Measurements from ENCODE around the gene ARL4A. TPM values are rescaled to one million over a fixed set of nuclear protein-coding genes. Genes with fewer than 3 reads are reported as not detected.

The ARL4A gene
- total and polyA plus RNA-seq, 9 donors, result 4.6 to 32.2 (median 10.4) TPM

DNA sequence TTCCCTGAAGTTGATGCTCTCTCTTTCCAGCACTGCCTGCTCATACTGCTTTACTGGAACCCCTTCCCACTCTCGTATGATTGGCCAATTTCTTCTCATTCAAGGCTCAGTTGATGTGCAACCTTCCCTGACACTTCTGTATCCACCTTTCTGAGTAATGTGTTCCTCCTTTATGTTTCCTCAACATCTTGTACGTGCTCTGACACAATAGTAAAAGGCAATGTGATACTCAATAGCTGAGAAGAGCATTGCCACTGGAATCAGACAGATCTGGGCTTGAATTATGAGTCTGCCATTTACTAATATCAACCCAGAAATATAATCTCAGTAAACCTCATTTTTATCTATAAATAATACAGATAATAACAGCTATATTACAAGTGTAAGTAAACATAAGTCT is 34.7 kb downstream of the ARL4A start:
- H3K4me1 ChIP-seq (ENCODE audit: insufficient read depth), result peaks cover 2% of the 10 kb centered on the region
- no peaks in the 10 kb centered on the region for H3K27me3 ChIP-seq
- TF ChIP-seq EP300 (IDR thresholded peaks at IDR 0.05), result no peak
- TF ChIP-seq, protein P1, sequence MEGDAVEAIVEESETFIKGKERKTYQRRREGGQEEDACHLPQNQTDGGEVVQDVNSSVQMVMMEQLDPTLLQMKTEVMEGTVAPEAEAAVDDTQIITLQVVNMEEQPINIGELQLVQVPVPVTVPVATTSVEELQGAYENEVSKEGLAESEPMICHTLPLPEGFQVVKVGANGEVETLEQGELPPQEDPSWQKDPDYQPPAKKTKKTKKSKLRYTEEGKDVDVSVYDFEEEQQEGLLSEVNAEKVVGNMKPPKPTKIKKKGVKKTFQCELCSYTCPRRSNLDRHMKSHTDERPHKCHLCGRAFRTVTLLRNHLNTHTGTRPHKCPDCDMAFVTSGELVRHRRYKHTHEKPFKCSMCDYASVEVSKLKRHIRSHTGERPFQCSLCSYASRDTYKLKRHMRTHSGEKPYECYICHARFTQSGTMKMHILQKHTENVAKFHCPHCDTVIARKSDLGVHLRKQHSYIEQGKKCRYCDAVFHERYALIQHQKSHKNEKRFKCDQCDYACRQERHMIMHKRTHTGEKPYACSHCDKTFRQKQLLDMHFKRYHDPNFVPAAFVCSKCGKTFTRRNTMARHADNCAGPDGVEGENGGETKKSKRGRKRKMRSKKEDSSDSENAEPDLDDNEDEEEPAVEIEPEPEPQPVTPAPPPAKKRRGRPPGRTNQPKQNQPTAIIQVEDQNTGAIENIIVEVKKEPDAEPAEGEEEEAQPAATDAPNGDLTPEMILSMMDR (IDR thresholded peaks at IDR 0.05), result no peak
- no peak for TF ChIP-seq POLR2A (IDR thresholded peaks at IDR 0.05)
- H3K4me3 ChIP-seq, result no peak overlapping the region
- 86 to 93% (median 93%) methylated on average over 2 of the region's 2 CpGs for WGBS, 3 donors
- DNase-seq, result no peak
- no peaks in the 10 kb centered on the region for H3K36me3 ChIP-seq
- intact Hi-C loops (cut with DNase I), result no loop called here
- no peaks in the 10 kb centered on the region for H3K9me3 ChIP-seq
- no peak overlapping the region for H3K27ac ChIP-seq

DNA sequence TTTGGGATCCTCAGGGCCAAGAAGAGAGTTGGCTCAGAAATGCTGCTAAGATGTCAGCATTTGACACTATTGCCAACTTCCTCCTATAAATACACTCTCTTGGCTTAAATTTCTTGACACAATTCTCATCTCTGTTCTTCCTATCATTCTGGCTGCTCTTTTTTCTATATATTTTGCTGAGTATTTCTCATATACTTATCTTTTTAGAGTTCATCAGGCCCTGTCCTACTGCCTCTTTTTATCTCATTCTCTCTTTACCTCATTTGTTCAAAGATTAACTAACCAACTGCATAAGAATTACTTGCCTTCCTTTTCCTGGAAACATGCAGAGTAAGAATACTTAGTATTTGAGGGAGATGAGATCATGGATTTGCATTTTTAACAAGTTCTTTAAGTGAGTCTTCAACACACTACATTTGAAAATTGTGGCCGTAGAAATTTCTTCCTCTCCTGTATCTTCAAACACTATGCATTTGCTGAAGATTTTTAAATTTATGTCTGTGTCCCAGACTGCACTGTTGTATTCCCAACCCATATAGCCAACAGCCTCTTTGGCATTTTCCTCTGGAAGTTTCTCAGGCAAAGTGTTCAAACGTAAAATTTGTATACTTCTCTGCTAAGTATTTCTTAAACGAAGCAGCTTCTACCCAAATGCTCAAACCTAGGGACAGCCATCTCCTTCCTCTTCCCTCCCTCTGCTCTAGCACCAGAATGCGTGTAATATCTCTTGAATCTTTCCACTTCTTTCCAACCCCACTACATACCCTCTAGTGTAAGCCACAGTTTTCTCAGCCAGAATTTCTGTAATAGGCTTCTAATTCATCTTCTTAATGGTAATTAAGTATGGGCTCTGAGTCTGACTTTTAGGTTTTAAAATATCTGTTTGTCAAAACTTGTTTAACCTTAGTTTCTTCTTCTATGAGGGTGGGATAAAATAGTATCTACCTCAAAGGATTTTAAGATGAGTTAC is 35.5 kb downstream of the ARL4A start:
- intact Hi-C loops (cut with DNase I), result no loop called here
- peaks cover 2% of the 10 kb centered on the region for H3K4me1 ChIP-seq (ENCODE audit: insufficient read depth)
- H3K27ac ChIP-seq, result no peak overlapping the region
- no peaks in the 10 kb centered on the region for H3K27me3 ChIP-seq
- DNase-seq, result no peak
- H3K36me3 ChIP-seq, result no peaks in the 10 kb centered on the region
- H3K9me3 ChIP-seq, result no peaks in the 10 kb centered on the region
- WGBS, 3 donors, result 76 to 90% (median 89%) methylated on average over 4 of the region's 4 CpGs
- TF ChIP-seq EP300 (IDR thresholded peaks at IDR 0.05) (no peak), POLR2A (IDR thresholded peaks at IDR 0.05) (no peak)
- TF ChIP-seq, protein P1 (IDR thresholded peaks at IDR 0.05), result no peak
- H3K4me3 ChIP-seq, result no peak overlapping the region

DNA sequence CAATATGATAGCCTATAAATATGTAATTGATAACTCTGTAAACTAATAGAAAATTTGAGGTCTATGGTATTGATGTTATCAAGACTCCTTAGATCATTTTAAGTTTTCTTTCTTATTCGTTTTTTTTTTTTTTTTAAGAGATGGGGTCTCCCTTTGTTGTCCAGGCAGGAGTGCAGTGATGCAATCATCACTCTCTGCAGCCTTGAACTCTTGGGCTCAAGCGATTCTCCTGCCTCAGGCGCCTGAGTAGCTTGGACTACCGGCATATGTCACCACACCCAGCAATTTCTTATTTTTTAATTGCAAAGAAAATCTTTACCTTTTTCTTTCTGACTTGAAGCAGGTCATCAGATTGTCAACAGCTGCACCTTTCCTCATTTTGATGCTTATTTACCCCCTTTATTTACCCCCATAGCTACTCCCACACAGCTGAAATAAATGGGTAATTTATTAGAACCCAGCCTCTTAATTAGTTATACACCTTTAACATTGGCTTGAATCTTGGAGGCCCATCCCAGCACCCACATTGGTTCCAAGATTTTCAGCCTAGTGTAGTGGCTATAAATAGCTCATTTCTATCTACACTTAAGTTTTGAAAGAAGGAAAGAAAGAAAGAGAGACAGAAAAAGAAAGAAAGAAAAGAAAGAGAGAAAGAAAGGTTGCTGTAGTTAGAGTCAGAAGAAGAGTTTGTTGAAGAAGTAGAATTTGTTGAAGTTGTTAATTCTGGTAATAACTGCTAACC is 38.3 kb downstream of the ARL4A start:
- Histone ChIP-seq H3K4me3 (no peak overlapping the region), H3K4me1 (ENCODE audit: insufficient read depth) (peaks cover 3% of the 10 kb centered on the region), H3K9me3 (no peaks in the 10 kb centered on the region), H3K27ac (no peak overlapping the region), H3K27me3 (no peaks in the 10 kb centered on the region), H3K36me3 (no peaks in the 10 kb centered on the region)
- no peak for DNase-seq
- 81 to 83% (median 82%) methylated on average over 4 of the region's 4 CpGs for WGBS, 3 donors
- TF ChIP-seq, protein P1 (IDR thresholded peaks at IDR 0.05), result no peak
- TF ChIP-seq EP300 (IDR thresholded peaks at IDR 0.05), result no peak
- no peak for TF ChIP-seq POLR2A (IDR thresholded peaks at IDR 0.05)
- intact Hi-C loops (cut with DNase I), result no loop called here

DNA sequence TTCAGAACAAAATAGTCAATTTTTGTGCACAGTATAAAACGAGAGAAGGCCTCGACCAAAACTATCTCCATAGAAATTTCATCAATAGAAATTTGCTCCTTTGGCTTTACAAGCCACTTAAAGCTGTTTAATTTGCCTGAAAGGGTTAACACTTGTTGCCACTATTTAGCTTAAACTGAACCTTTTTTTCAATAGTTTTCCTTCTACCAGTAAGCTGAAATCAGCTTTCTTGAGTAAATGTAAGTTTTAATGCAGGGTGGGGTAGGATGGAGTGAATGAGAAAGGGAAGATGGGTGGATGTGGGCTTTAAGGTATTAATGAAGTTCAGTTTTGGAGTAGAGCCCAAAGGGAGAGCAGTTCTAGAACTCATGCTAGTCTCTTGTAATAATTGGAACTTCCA is 39.5 kb downstream of the ARL4A start:
- intact Hi-C loops (cut with DNase I), result no loop called here
- H3K4me3 ChIP-seq, result no peak overlapping the region
- DNase-seq, result no peak
- no peaks in the 10 kb centered on the region for H3K9me3 ChIP-seq
- no peak overlapping the region for H3K27ac ChIP-seq
- TF ChIP-seq EP300 (IDR thresholded peaks at IDR 0.05), result no peak
- TF ChIP-seq, protein P1 (IDR thresholded peaks at IDR 0.05), result no peak
- TF ChIP-seq POLR2A (IDR thresholded peaks at IDR 0.05), result no peak
- 95 to 99% (median 95%) methylated on average over 2 of the region's 2 CpGs for WGBS, 3 donors
- no peaks in the 10 kb centered on the region for H3K27me3 ChIP-seq
- no peaks in the 10 kb centered on the region for H3K36me3 ChIP-seq
- H3K4me1 ChIP-seq (ENCODE audit: insufficient read depth), result peaks cover 7% of the 10 kb centered on the region
